Kidney epithelial cell (primary cell): ENCODE results near the gene ENOX2. TPM values are rescaled to one million over a fixed set of nuclear protein-coding genes. Genes with fewer than 3 reads are reported as not detected.

ENCODE experiments used
- DNase-seq: peaks from one replicate; pipeline ENCODE4 v3.0.0-alpha.2; 2010; ENCODE audit warnings: low read depth
- H3K27me3 ChIP-seq: 2 replicates; pipeline ENCODE4 v1.6.0; 2011; ENCODE audit warnings: low read length; ENCODE audit not compliant: control insufficient read depth, insufficient read depth
- H3K36me3 ChIP-seq: 2 replicates; pipeline ENCODE4 v1.5.1; 2011; ENCODE audit warnings: low read length; ENCODE audit not compliant: control insufficient read depth, insufficient read depth
- H3K4me3 ChIP-seq: 2 replicates; pipeline ENCODE4 v1.5.1; 2011; ENCODE audit warnings: low read depth, mild to moderate bottlenecking, control low read depth, low read length
- total RNA-seq: library from RNA; depleted of rRNA; stranded (reverse); fragments of >200 nt; gene quantifications from 2 replicates; pipeline ENCODE4 v1.2.3, GENCODE V29; 2015
- TF ChIP-seq, protein P1 (sequence below): IDR thresholded peaks from 2 replicates; pipeline ENCODE4 v1.5.1; 2011; ENCODE audit warnings: mild to moderate bottlenecking, moderate library complexity, low read length, control low read depth, inconsistent platforms; ENCODE audit not compliant: insufficient read depth, poor library complexity, severe bottlenecking

ENOX2 gene
- total RNA-seq, 1 donor from 2014 or later = 15.1 TPM

- Histone ChIP-seq H3K36me3 (no peaks in the 10 kb centered on the region), H3K4me3 (no peak overlapping the region), H3K27me3 (no peaks in the 10 kb centered on the region)
- no peak for DNase-seq
- TF ChIP-seq, protein P1, sequence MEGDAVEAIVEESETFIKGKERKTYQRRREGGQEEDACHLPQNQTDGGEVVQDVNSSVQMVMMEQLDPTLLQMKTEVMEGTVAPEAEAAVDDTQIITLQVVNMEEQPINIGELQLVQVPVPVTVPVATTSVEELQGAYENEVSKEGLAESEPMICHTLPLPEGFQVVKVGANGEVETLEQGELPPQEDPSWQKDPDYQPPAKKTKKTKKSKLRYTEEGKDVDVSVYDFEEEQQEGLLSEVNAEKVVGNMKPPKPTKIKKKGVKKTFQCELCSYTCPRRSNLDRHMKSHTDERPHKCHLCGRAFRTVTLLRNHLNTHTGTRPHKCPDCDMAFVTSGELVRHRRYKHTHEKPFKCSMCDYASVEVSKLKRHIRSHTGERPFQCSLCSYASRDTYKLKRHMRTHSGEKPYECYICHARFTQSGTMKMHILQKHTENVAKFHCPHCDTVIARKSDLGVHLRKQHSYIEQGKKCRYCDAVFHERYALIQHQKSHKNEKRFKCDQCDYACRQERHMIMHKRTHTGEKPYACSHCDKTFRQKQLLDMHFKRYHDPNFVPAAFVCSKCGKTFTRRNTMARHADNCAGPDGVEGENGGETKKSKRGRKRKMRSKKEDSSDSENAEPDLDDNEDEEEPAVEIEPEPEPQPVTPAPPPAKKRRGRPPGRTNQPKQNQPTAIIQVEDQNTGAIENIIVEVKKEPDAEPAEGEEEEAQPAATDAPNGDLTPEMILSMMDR = no peak
Measured at GRCh38 chrX:130789793-130790192, 113.2 kb downstream of the ENOX2 start.

DNA sequence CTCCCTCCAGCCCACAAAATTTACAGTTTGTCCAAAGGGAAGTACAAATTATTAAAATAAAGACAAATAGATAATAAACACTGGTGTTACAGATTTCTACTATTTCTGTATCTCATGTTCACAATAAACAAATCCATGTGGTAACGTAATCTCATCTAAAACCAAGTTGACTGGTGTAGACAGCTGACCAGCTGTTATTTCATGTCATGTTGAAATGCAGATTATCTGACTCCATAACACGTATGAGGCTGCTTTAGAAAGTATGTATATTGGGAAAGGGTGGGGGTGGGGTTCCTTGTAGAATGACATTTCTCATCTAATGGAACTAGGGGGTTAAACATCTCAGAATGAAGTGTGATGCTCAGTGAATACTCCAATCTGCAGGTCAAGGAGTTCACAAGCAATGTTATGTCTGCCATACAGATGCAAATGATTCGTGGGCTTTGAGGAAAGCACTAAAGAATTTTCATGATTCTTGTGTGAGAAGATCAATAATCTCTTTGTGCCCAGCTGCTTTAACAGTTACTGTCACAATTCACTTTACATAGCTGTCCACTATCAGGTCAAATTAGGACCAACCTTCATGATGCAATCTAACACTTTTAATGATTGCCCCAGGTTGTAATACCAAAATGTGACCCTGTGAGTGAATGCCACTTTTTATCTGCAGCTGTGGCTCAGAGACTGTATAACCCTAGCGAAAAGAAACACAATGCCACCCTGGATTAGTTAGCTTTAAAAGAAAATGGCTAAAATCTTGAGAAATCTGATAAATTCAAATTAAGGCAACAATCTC lies 114.0 kb downstream of the ENOX2 start:
- DNase-seq = no peak
- no peaks in the 10 kb centered on the region for H3K27me3 ChIP-seq
- TF ChIP-seq, protein P1 = no peak
- H3K4me3 ChIP-seq = no peak overlapping the region
- no peaks in the 10 kb centered on the region for H3K36me3 ChIP-seq

DNA sequence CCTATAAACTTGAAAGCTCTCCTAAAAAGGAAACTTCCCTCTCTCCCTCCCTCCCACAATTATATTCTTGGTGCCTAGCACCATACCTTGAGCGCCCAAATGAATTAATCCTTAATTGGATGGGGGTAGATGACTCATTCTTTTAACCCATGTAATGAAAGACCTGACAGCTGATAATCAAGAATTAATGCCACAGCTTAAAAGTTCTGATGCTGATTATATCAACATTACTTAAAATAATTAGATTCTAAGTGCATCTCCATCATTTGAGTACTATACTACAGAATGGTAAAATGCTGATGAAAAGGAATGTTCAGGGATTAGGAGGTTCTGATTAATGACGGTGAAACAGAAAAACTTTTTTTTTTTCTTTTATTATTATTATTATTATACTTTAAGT lies 117.0 kb downstream of the ENOX2 start:
- no peaks in the 10 kb centered on the region for H3K27me3 ChIP-seq
- DNase-seq = no peak
- H3K4me3 ChIP-seq = no peak overlapping the region
- no peaks in the 10 kb centered on the region for H3K36me3 ChIP-seq
- TF ChIP-seq, protein P1 = no peak

DNA sequence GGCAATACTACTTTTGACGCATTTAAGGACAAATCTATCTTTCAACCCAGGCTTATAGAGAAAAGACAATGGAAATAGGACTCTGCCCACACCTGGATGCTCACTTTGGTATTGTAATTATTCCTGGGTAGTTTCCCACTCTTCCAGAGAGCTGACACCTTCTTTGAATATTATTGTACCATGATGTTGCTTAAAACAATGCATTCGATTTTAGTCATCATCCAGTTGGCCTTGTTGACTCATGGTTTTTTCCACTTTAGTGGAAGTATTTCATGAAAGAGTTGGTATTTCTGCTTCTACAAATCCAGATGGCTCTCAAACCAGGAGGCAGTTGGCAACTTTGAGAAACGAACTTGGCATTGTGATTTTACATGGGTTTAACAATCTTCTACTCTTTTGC lies 124.2 kb downstream of the ENOX2 start:
- DNase-seq = no peak
- H3K27me3 ChIP-seq = no peaks in the 10 kb centered on the region

GRCh38 chrX:130775849-130776248 lies 127.2 kb downstream of the ENOX2 start:
- no peak overlapping the region for H3K4me3 ChIP-seq
- no peaks in the 10 kb centered on the region for H3K36me3 ChIP-seq
- no peak for DNase-seq
- TF ChIP-seq, protein P1 = no peak
- H3K27me3 ChIP-seq = no peaks in the 10 kb centered on the region

More for the DNA sequence above, 124.2 kb downstream of the ENOX2 start:
- H3K4me3 ChIP-seq = no peak overlapping the region
- no peaks in the 10 kb centered on the region for H3K36me3 ChIP-seq
- TF ChIP-seq, protein P1 = no peak

DNA sequence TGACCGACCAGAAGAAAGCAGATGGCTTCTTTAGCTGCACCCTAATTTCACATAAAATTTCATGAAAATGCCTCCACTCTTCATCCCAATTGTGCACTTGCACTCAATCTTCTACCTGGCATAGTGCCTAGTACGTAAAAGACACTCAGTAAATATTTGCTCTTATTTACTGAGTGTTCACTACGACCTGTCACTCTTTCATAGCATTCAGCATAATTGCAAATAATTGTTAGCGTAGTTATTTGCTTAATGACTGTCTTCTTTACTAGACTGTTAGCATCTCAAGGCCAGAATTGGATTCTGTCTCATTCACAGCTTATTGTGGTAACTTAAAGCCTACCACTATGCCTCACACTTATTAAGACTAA lies 130.2 kb downstream of the ENOX2 start:
- no peak overlapping the region for H3K4me3 ChIP-seq
- H3K36me3 ChIP-seq = no peaks in the 10 kb centered on the region
- no peak for DNase-seq
- no peaks in the 10 kb centered on the region for H3K27me3 ChIP-seq
- TF ChIP-seq, protein P1 = no peak
